Ovary (tissue), 9 donors: ENCODE data around the gene HINT2. TPM values are rescaled to one million over a fixed set of nuclear protein-coding genes. Genes with fewer than 3 reads are reported as not detected.

Experiments
- DNase-seq, 5 donors: peaks; one replicate each; pipeline ENCODE4 v3.0.0-alpha.2; 2019 to 2020
- H3K27ac ChIP-seq, 2 donors: fragments of 200-600 bp; one replicate each; pipeline versions ENCODE4 v1.5.1 to v1.8.0; 2019 to 2022
- H3K27me3 ChIP-seq: fragments of 200-600 bp; one replicate; pipeline ENCODE4 v1.8.0; 2022
- H3K36me3 ChIP-seq: fragments of 200-600 bp; sonication (generic); one replicate; pipeline ENCODE4 v1.5.1; 2019
- H3K4me1 ChIP-seq: one replicate; pipeline ENCODE4 v1.8.1; 2013; ENCODE audit warnings: mild to moderate bottlenecking, moderate library complexity; ENCODE audit not compliant: insufficient read depth
- H3K4me3 ChIP-seq: fragments of 200-600 bp; sonication (generic); one replicate; pipeline ENCODE4 v1.5.1; 2017
- H3K9me3 ChIP-seq, 2 donors: fragments of 200-600 bp in 1 of 2; sonication (generic) in 1 of 2; one replicate each; pipeline versions ENCODE4 v1.5.1 to v1.8.1; 2013 to 2019; ENCODE audit warnings: mild to moderate bottlenecking in 1 of 2, moderate library complexity in 1 of 2
- EP300 ChIP-seq: sonication (generic); formaldehyde crosslinking; IDR thresholded peaks from one replicate; pipeline ENCODE4 v1.6.1; 2017; ENCODE audit warnings: antibody characterized with exemption
- POLR2A ChIP-seq: fragments of 450-650 bp; IDR thresholded peaks from one replicate; pipeline ENCODE4 v1.6.1; 2017; ENCODE audit warnings: antibody characterized with exemption, mild to moderate bottlenecking, moderate library complexity
- WGBS, 3 donors: extraction: QIAGEN DNeasy Blood & Tissue Kit in 1 of 3; methylation state at CpG; one replicate each; pipeline versions ENCODE4 v1.1.5 to v1.1.7; 2013 to 2017; 5-methylcytosine and 5-hydroxymethylcytosine counted together
- intact Hi-C, 4 donors: fragments of 100-400 bp; cut with DNase I; formaldehyde crosslinking; loops; one replicate each; pipeline versions ENCODE4 v1.11.0 to v1.15.1; 2022 to 2023
- polyA plus RNA-seq, 2 donors: library from polyadenylated mRNA; stranded (reverse); fragments of 200-250 nt in 1 of 2; fragments of 350-450 nt in 1 of 2; fragmentation: Illumina TruSeq in 1 of 2; extraction: RNeasy Lipid Tissue Mini Kit (QIAGEN cat#74804) in 1 of 2; gene quantifications; one replicate each; pipeline ENCODE4 v1.2.3, GENCODE V29; 2013 to 2014
- total RNA-seq, 7 donors: library from RNA; depleted of rRNA in 2 of 7; stranded (reverse); fragments of >200 nt in 2 of 7; fragmentation: NEBNext Ultra II Directional in 3 of 7; extraction: Animal tissue kit (Norgen Biotek cat#: 25700) in 3 of 7; gene quantifications; one replicate each; pipeline versions ENCODE4 v1.1.0 to v1.2.4, GENCODE V29; 2016 to 2023
- TF ChIP-seq, protein P1 (sequence below), 3 donors: fragments of 450-650 bp in 2 of 3; fragments of 200-600 bp in 1 of 3; IDR thresholded peaks; one replicate each; pipeline versions ENCODE4 v1.5.1 to v1.8.0; 2016 to 2022; ENCODE audit warnings: antibody characterized with exemption in 3 of 3, mild to moderate bottlenecking in 1 of 3
- donor health status: DM: no; HTN: no; CAD: no; lungs with moderate emphysema.
- donor health status: DM: no; HTN: no; CAD: no.
- donor health status: Bipolar disorder and iron deficiency.
- donor health status: DM: yes; HTN: yes; CAD: no.
- donor health status: DM: no; HTN: no; CAD: no.
- donor health status: DM: yes; HTN: yes; CAD: no.

HINT2 gene
- total and polyA plus RNA-seq, 9 donors, result 14.9 to 38.0 (median 26.1) TPM

DNA sequence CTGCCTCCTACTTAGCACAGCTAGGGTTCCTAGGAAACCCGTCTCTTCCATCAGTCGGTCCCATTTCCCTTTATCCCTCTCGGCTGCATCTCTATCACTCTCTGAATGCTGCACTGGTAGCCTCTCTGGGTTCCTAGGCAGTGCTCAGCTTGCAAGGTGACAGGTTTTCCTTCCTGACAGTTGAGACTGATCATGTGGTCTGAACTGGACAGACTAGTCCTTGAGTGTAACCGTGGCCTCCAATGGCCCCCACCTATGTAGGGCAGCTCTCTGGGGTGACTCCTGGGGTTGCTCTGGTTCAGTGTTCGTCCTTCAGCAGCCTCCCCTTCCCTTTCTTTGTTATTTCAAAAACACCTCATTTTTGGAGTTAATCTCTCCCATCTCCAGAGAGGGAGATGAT, 18.0 kb upstream of the HINT2 start:
- intact Hi-C loops, result loop anchor here in 2 of 4 donors (5.0 to 10.0 kb wide), 2 partner anchors 52 to 181 kb away; partner anchors contain the start of gene SIT1 (in 1 of the 2)
- TF ChIP-seq POLR2A (no peak), EP300 (no peak)
- TF ChIP-seq, protein P1, sequence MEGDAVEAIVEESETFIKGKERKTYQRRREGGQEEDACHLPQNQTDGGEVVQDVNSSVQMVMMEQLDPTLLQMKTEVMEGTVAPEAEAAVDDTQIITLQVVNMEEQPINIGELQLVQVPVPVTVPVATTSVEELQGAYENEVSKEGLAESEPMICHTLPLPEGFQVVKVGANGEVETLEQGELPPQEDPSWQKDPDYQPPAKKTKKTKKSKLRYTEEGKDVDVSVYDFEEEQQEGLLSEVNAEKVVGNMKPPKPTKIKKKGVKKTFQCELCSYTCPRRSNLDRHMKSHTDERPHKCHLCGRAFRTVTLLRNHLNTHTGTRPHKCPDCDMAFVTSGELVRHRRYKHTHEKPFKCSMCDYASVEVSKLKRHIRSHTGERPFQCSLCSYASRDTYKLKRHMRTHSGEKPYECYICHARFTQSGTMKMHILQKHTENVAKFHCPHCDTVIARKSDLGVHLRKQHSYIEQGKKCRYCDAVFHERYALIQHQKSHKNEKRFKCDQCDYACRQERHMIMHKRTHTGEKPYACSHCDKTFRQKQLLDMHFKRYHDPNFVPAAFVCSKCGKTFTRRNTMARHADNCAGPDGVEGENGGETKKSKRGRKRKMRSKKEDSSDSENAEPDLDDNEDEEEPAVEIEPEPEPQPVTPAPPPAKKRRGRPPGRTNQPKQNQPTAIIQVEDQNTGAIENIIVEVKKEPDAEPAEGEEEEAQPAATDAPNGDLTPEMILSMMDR (IDR thresholded peaks at IDR 0.05), result no peak
- H3K4me3 ChIP-seq, result no peak overlapping the region
- WGBS, 3 donors, result 82 to 88% (median 85%) methylated on average over 5 of the region's 5 CpGs
- H3K9me3 ChIP-seq, result no peaks in the 10 kb centered on the region
- H3K4me1 ChIP-seq, result peaks cover 13% of the 10 kb centered on the region
- DNase-seq, result no peak
- H3K27me3 ChIP-seq, result no peaks in the 10 kb centered on the region
- no peaks in the 10 kb centered on the region for H3K36me3 ChIP-seq
- H3K27ac ChIP-seq, result no peak overlapping the region

DNA sequence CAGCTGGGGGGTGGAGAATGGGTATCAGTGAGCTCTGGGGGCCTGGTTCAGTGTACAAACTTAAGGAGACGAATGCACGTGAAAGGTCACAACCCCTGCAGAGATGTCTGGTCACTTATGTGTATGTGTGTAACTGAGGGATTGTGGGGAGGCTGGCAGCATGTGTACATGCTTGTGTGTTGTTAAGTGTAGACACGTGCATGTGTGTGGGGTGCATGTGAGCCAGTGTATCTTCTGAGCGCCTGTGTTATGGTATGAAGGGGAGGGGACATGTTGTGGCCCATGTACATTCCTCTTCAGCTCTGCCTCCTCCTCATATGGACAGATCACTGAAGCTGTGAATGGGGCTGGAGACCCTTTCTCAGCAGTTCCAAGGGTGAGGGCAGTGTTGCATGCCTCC, 16.2 kb upstream of the HINT2 start:
- intact Hi-C loops, result loop anchor here in 2 of 4 donors (5.0 to 10.0 kb wide), 2 partner anchors 54 to 179 kb away; partner anchors contain the start of gene SIT1 (in 1 of the 2)
- DNase-seq, result no peak
- Histone ChIP-seq H3K9me3 (no peaks in the 10 kb centered on the region), H3K4me1 (peaks cover 13% of the 10 kb centered on the region), H3K36me3 (no peaks in the 10 kb centered on the region), H3K27me3 (no peaks in the 10 kb centered on the region), H3K4me3 (no peak overlapping the region), H3K27ac (no peak overlapping the region)
- TF ChIP-seq EP300 (no peak), POLR2A (no peak)
- TF ChIP-seq, protein P1 (IDR thresholded peaks at IDR 0.05), result no peak
- 61 to 73% (median 63%) methylated on average over 4 of the region's 4 CpGs for WGBS, 3 donors

DNA sequence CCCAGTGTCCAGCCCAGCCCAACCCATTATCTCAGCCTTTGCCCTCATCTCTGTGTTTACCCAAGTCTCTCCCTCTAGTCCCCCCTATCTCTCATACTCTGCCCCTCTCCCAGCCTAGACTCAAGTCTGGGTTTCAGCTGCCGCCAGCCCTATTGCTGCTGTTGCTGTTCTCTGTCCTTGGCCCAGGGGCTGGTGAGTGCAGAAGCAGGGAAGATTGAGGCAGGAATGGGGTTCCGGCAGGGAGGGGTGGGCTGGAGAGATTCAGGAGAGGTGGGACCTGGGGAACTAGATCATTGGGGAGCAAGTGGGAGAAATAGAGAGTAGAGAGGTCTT, 14.9 kb upstream of the HINT2 start:
- Histone ChIP-seq H3K27me3 (no peaks in the 10 kb centered on the region), H3K36me3 (no peaks in the 10 kb centered on the region), H3K9me3 (no peaks in the 10 kb centered on the region), H3K4me3 (peak overlapping the region; percentile 75), H3K27ac (peak overlapping the region; percentile 96 to 98), H3K4me1 (peaks cover 13% of the 10 kb centered on the region)
- no peak for DNase-seq
- intact Hi-C loops, result loop anchor here in 2 of 4 donors (5.0 to 10.0 kb wide), 2 partner anchors 55 to 177 kb away; partner anchors contain the start of gene SIT1 (in 1 of the 2)
- WGBS, 3 donors, result 6 to 28% (median 8%) methylated on average over 2 of the region's 2 CpGs
- TF ChIP-seq EP300 (no peak), POLR2A (no peak)
- TF ChIP-seq, protein P1 (IDR thresholded peaks at IDR 0.05), result no peak

- no peaks in the 10 kb centered on the region for H3K9me3 ChIP-seq
- H3K27ac ChIP-seq, result peak within 1 kb of the TSS; percentile 96 to 98
- TF ChIP-seq, protein P1 (IDR thresholded peaks at IDR 0.05), result no peak
- TF ChIP-seq POLR2A (peak; percentile 62), EP300 (no peak)
- DNase-seq, result peak; percentile 95 to 98 (median 98)
- no peaks in the 10 kb centered on the region for H3K36me3 ChIP-seq
- H3K27me3 ChIP-seq, result no peaks in the 10 kb centered on the region
- peaks cover 13% of the 10 kb centered on the region for H3K4me1 ChIP-seq
- WGBS, 3 donors, result 1% methylated on average over 38 to 53 of the region's 53 CpGs
- peak within 1 kb of the TSS; percentile 75 for H3K4me3 ChIP-seq
- intact Hi-C loops, result no loop called here
These were observed 14.4 kb upstream of the HINT2 start, which contains the start of gene TMEM8B for GRCh38 chr9:35829084-35829763. Gene TMEM8B, plus strand, starts transcription at chr9:35829228. Its CDS starts 220 bp downstream, at chr9:35829448.
